H9 (cell line): ENCODE measurements around the gene SIK2. TPM values are rescaled to one million over a fixed set of nuclear protein-coding genes. Genes with fewer than 3 reads are reported as not detected.

ENCODE experiments used
- DNase-seq: peaks from one replicate; pipeline ENCODE4 v3.0.0-alpha.2; 2017
- H2AFZ ChIP-seq: one replicate; pipeline ENCODE4 v1.6.1; 2013; ENCODE audit warnings: mild to moderate bottlenecking, low read length, control low read depth, moderate library complexity
- H2AK5ac ChIP-seq: 2 replicates; pipeline ENCODE4 v1.6.1; 2013; ENCODE audit warnings: low read length, control low read depth, mixed read lengths; ENCODE audit not compliant: insufficient read length
- H2BK120ac ChIP-seq: one replicate; pipeline ENCODE4 v1.6.1; 2013; ENCODE audit warnings: low read depth, mild to moderate bottlenecking, low read length, control low read depth, inconsistent platforms; ENCODE audit not compliant: poor library complexity, severe bottlenecking
- H2BK12ac ChIP-seq: 2 replicates; pipeline ENCODE4 v1.6.1; 2013; ENCODE audit warnings: low read length, control low read depth, mixed read lengths, low read depth; ENCODE audit not compliant: insufficient read length
- H2BK15ac ChIP-seq: 2 replicates; pipeline ENCODE4 v1.6.1; 2013; ENCODE audit warnings: low read depth, low read length, control low read depth
- H2BK20ac ChIP-seq: one replicate; pipeline ENCODE4 v1.6.1; 2013; ENCODE audit warnings: low read depth, mild to moderate bottlenecking, low read length, control low read depth, inconsistent platforms; ENCODE audit not compliant: poor library complexity, severe bottlenecking
- H2BK5ac ChIP-seq: 2 replicates; pipeline ENCODE4 v1.6.1; 2013; ENCODE audit warnings: low read length, control low read depth, mixed read lengths; ENCODE audit not compliant: insufficient read length
- H3K14ac ChIP-seq: 2 replicates; pipeline ENCODE4 v1.6.1; 2013; ENCODE audit warnings: low read length, control low read depth; ENCODE audit not compliant: insufficient read depth
- H3K18ac ChIP-seq: 2 replicates; pipeline ENCODE4 v1.6.1; 2013; ENCODE audit warnings: low read depth, mild to moderate bottlenecking, mixed read lengths, low read length, control low read depth; ENCODE audit not compliant: insufficient read length
- H3K23ac ChIP-seq: 2 replicates; pipeline ENCODE4 v1.6.1; 2013; ENCODE audit warnings: low read length, control low read depth, mixed read lengths, low read depth; ENCODE audit not compliant: insufficient read length
- H3K23me2 ChIP-seq: 2 replicates; pipeline ENCODE4 v1.6.1; 2013; ENCODE audit warnings: low read depth, mild to moderate bottlenecking, mixed read lengths, low read length, control low read depth; ENCODE audit not compliant: insufficient read length, poor library complexity, severe bottlenecking
- H3K27ac ChIP-seq: 2 replicates; pipeline ENCODE4 v1.5.1; 2013; ENCODE audit warnings: low read length, control low read depth, mixed read lengths, low read depth; ENCODE audit not compliant: insufficient read length
- H3K27me3 ChIP-seq: 2 replicates; pipeline ENCODE4 v1.6.1; 2013; ENCODE audit warnings: low read length, control low read depth, inconsistent platforms; ENCODE audit not compliant: insufficient read depth
- H3K4ac ChIP-seq: 2 replicates; pipeline ENCODE4 v1.6.1; 2013; ENCODE audit warnings: low read depth, mild to moderate bottlenecking, control low read depth, inconsistent platforms, low read length, moderate library complexity
- H3K4me1 ChIP-seq: 2 replicates; pipeline ENCODE4 v1.6.1; 2013; ENCODE audit warnings: low read length, control low read depth, inconsistent platforms; ENCODE audit not compliant: insufficient read depth
- H3K4me2 ChIP-seq: 2 replicates; pipeline ENCODE4 v1.6.1; 2013; ENCODE audit warnings: low read length, control low read depth, mixed read lengths; ENCODE audit not compliant: insufficient read length, insufficient read depth
- H3K56ac ChIP-seq: 2 replicates; pipeline ENCODE4 v1.6.1; 2013; ENCODE audit warnings: low read depth, mild to moderate bottlenecking, mixed read lengths, low read length, control low read depth; ENCODE audit not compliant: insufficient read length
- H3K79me1 ChIP-seq: 2 replicates; pipeline ENCODE4 v1.6.1; 2013; ENCODE audit warnings: low read depth, mild to moderate bottlenecking, moderate library complexity, low read length, control low read depth, inconsistent platforms; ENCODE audit not compliant: insufficient read depth, poor library complexity, severe bottlenecking
- H3K79me2 ChIP-seq: 2 replicates; pipeline ENCODE4 v1.6.1; 2013; ENCODE audit warnings: low read length, control low read depth, inconsistent platforms; ENCODE audit not compliant: insufficient read depth
- H3K9ac ChIP-seq: 2 replicates; pipeline ENCODE4 v1.6.1; 2013; ENCODE audit warnings: low read length, control low read depth, mixed read lengths; ENCODE audit not compliant: insufficient read length; ENCODE audit errors: extremely low read depth
- H3K9me3 ChIP-seq: one replicate; pipeline ENCODE4 v1.6.1; 2013; ENCODE audit warnings: low read depth, low read length, inconsistent platforms; ENCODE audit not compliant: control insufficient read depth
- H3T11ph ChIP-seq: one replicate; pipeline ENCODE4 v1.6.1; 2013; ENCODE audit warnings: mild to moderate bottlenecking, low read length, control low read depth, inconsistent platforms
- H4K20me1 ChIP-seq: one replicate; pipeline ENCODE4 v1.6.1; 2013; ENCODE audit not compliant: control insufficient read depth, insufficient read length, insufficient read depth
- H4K5ac ChIP-seq: 2 replicates; pipeline ENCODE4 v1.6.1; 2013; ENCODE audit warnings: low read depth, mild to moderate bottlenecking, mixed read lengths, low read length, control low read depth; ENCODE audit not compliant: insufficient read length
- H4K8ac ChIP-seq: replicated peaks from 2 replicates; pipeline ENCODE4 v1.6.1; 2013; ENCODE audit warnings: low read length, control low read depth, mixed read lengths, low read depth; ENCODE audit not compliant: insufficient read length
- H4K91ac ChIP-seq: 2 replicates; pipeline ENCODE4 v1.6.1; 2013; ENCODE audit warnings: low read depth, mild to moderate bottlenecking, moderate library complexity, mixed read lengths, low read length, control low read depth; ENCODE audit not compliant: insufficient read length
- H3K27ac Mint-ChIP-seq, 3 experiments: 2 replicates in 2 of 3; 3 replicates in 1 of 3; pipeline ENCODE4 v1.8.0; 2020 to 2021; ENCODE audit warnings: mixed read lengths in 3 of 3, mild to moderate bottlenecking in 1 of 3, moderate library complexity in 1 of 3
- H3K27me3 Mint-ChIP-seq: 2 replicates; pipeline ENCODE4 v1.8.0; 2021; ENCODE audit warnings: low read depth, mild to moderate bottlenecking, moderate library complexity, mixed read lengths
- H3K36me3 Mint-ChIP-seq, 3 experiments: 2 replicates in 2 of 3; 3 replicates in 1 of 3; pipeline ENCODE4 v1.8.0; 2020 to 2021; ENCODE audit warnings: low read depth in 3 of 3, mixed read lengths in 3 of 3; ENCODE audit not compliant: insufficient read depth in 1 of 3
- H3K4me1 Mint-ChIP-seq, 2 experiments: 2 replicates each; pipeline ENCODE4 v1.8.0; 2020; ENCODE audit warnings: mixed read lengths in 2 of 2
- H3K4me3 Mint-ChIP-seq, 2 experiments: 2 replicates in 1 of 2; 3 replicates in 1 of 2; pipeline ENCODE4 v1.8.0; 2020 to 2021; ENCODE audit warnings: mild to moderate bottlenecking in 2 of 2, mixed read lengths in 2 of 2, moderate library complexity in 1 of 2
- H3K9me3 Mint-ChIP-seq, 2 experiments: 2 replicates in 1 of 2; 3 replicates in 1 of 2; pipeline ENCODE4 v1.8.0; 2020; ENCODE audit warnings: mild to moderate bottlenecking in 2 of 2, mixed read lengths in 2 of 2, moderate library complexity in 1 of 2
- CTCF ChIP-seq: fragments of 200-600 bp; sonication (generic); conservative IDR thresholded peaks from 3 replicates; pipeline ENCODE4 v1.8.0; 2021; ENCODE audit warnings: antibody characterized with exemption, mild to moderate bottlenecking
- WGBS: extraction: QIAGEN DNeasy Blood & Tissue Kit; methylation state at CpG from one replicate; pipeline ENCODE4 v1.1.7; 2013; ENCODE audit warnings: missing lambda C conversion rate, low lambda C conversion rate, mixed read lengths; ENCODE audit not compliant: insufficient read length; ENCODE audit errors: extremely low coverage; 5-methylcytosine and 5-hydroxymethylcytosine counted together
- total RNA-seq: library from RNA; stranded (reverse); gene quantifications from 2 replicates; pipeline ENCODE4 v1.2.1, GENCODE V29; 2021

SIK2 gene
- total RNA-seq, 1 experiment from 2014 or later, result 7.5 TPM

- Histone ChIP-seq H4K5ac (no peak overlapping the region), H3K9me3 (no peaks in the 10 kb centered on the region), H2BK20ac (no peak overlapping the region), H3K56ac (no peak overlapping the region), H3K4ac (no peak overlapping the region), H2BK5ac (no peak overlapping the region), H4K91ac (no peak overlapping the region), H3T11ph (no peak overlapping the region), H3K4me1 (no peaks in the 10 kb centered on the region), H3K4me2 (no peak overlapping the region), H2BK12ac (no peak overlapping the region), H4K8ac (no peak overlapping the region), H3K79me1 (no peaks in the 10 kb centered on the region), H2AFZ (no peak overlapping the region), H3K18ac (no peak overlapping the region), H2BK15ac (no peak overlapping the region), H2BK120ac (no peak overlapping the region), H3K14ac (no peak overlapping the region), H3K23me2 (no peaks in the 10 kb centered on the region), H3K27ac (no peak overlapping the region), H3K9ac (no peak overlapping the region), H2AK5ac (no peak overlapping the region), H4K20me1 (no peaks in the 10 kb centered on the region), H3K23ac (no peak overlapping the region), H3K79me2 (no peaks in the 10 kb centered on the region), H3K27me3 (no peaks in the 10 kb centered on the region)
- no peaks in the 10 kb centered on the region for H3K27me3 Mint-ChIP-seq
- no peaks in the 10 kb centered on the region for H3K36me3 Mint-ChIP-seq
- TF ChIP-seq CTCF, result no peak
- no peaks in the 10 kb centered on the region for H3K9me3 Mint-ChIP-seq
- H3K4me3 Mint-ChIP-seq, result no peak overlapping the region
- peaks cover 3 to 5% of the 10 kb centered on the region in 2 experiments; a peak in 2 of 4 replicates for H3K4me1 Mint-ChIP-seq
- H3K27ac Mint-ChIP-seq, result no peak overlapping the region; a peak in 1 of 7 replicates
- no peak for DNase-seq
- no CpG with 5 or more reads among the region's 6 CpGs for WGBS
These were observed 176.9 kb downstream of the SIK2 start for GRCh38 chr11:111779118-111779517.

Other genes starting within 250 kb of the SIK2 start
- gene POU2AF1, start 223.2 kb upstream of the SIK2 start, total RNA-seq, result not detected in 2 replicates
- gene BTG4, start 90.1 kb upstream of the SIK2 start, total RNA-seq, result not detected in 2 replicates
- gene HOATZ, start 87.7 kb upstream of the SIK2 start, total RNA-seq, result not detected in 2 replicates
- 2.5 and 3.1 TPM in 2 replicates for gene LAYN, start 61.7 kb upstream of the SIK2 start, total RNA-seq
- gene PPP2R1B, start 163.9 kb downstream of the SIK2 start, total RNA-seq, result 95.5 and 105 TPM in 2 replicates